Measurements from ENCODE around the gene INTS11. TPM values are rescaled to one million over a fixed set of nuclear protein-coding genes. Genes with fewer than 3 reads are reported as not detected.

The INTS11 gene
- total and polyA plus RNA-seq, 2 of the 8 experiments (the other 6 are each of a cell fraction or from before 2014, with no cell fraction given), result 113 to 243 TPM

DNA sequence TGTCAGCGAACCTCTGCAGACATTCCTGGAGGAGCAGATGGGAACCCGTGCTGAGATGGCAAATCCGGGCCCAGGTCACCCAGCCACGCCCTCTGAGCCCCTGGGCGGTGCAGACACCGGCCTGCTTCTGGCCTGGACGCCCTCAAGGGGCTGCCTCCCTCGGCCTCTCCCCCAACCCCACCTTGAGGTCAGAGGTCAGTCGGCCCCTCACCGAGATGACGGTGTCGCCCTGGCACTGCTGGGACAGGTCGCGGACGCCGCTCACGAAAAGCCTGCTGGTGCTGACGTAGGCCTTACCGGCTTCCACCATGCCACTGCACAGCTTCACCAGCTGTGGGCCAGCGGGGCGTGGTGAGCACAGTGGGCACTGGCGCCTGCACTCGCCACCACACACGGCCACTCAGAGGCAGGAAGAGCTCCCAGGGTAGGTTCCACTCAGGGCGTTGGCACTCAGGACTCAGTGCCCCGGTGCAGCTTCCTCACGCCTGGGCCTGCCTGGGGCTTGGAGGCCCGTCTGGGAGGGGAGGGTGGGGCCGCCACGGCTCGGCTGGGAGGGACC, 21.4 kb downstream of the INTS11 start:
- H3K9ac ChIP-seq (replicated peaks in 1 of 4; ENCODE audit: extremely low read depth in 1 of 4, low read depth in 3 of 4, low read length in 3 of 4), result no peak overlapping the region
- CTCF ChIA-PET (ENCODE audit: partially characterized antibody), result interaction anchor here (0.6 to 1.5 kb wide), 5 partner anchors 18 to 326 kb away, joined by 3 to 5 read pairs (median 3); no protein-coding TSS in a partner anchor

More for the DNA sequence above, 21.4 kb downstream of the INTS11 start:
- Histone ChIP-seq H2BK120ac (replicated peaks; ENCODE audit: low read depth, low read length) (no peak overlapping the region), H2BK20ac (ENCODE audit: low read length) (0 out of 2 replicates have a peak overlapping the region, but pooled peaks have one; percentile 13), H4K91ac (replicated peaks; ENCODE audit: insufficient read length, low read length) (no peak overlapping the region), H3K4me1 (replicated peaks in 1 of 4; ENCODE audit: control insufficient read depth in 3 of 4, insufficient read depth in 4 of 4, low read length in 3 of 4) (peaks cover 0 to 33% (median 23%) of the 10 kb centered on the region in 4 experiments; a peak in 6 of 7 replicates), H3K36me3 (ENCODE audit: control insufficient read depth in 2 of 4, insufficient read depth in 4 of 4, low read length in 3 of 4) (no peaks in the 10 kb centered on the region), H3K14ac (ENCODE audit: insufficient read length) (no peak overlapping the region), H3K18ac (ENCODE audit: extremely low read depth, low read length) (no peak overlapping the region), H3K79me1 (ENCODE audit: low read depth, low read length) (peaks cover 4% of the 10 kb centered on the region; the same call in 1 of the 2 replicates), H2BK5ac (ENCODE audit: low read depth, low read length) (no peak overlapping the region; the same call in 1 of the 2 replicates), H3K4me2 (ENCODE audit: insufficient read depth in 1 of 2, low read depth in 2 of 2, low read length in 2 of 2) (no peak overlapping the region), H3K27me3 (replicated peaks in 1 of 4; ENCODE audit: control insufficient read depth in 3 of 4, extremely low read depth in 1 of 4, insufficient read depth in 3 of 4, low read length in 3 of 4) (peaks cover 0 to 4% (median 1%) of the 10 kb centered on the region in 4 experiments; a peak in 1 of 7 replicates), H4K8ac (ENCODE audit: extremely low read depth, insufficient read depth, low read length) (peak overlapping the region; percentile 51; the same call in 1 of the 2 replicates), H3K4me3 (ENCODE audit: extremely low read depth in 1 of 4, insufficient read depth in 2 of 4, low read depth in 3 of 4, low read length in 4 of 4) (no peak overlapping the region), H2AK5ac (ENCODE audit: low read depth, low read length) (0 out of 2 replicates have a peak overlapping the region, but pooled peaks have one; percentile 16), H3K79me2 (ENCODE audit: control insufficient read depth in 1 of 2, insufficient read depth in 2 of 2, low read length in 2 of 2) (peaks cover 0 to 6% of the 10 kb centered on the region in 2 experiments; a peak in 1 of 4 replicates), H2BK15ac (ENCODE audit: low read length) (0 out of 2 replicates have a peak overlapping the region, but pooled peaks have one; percentile 25), H4K20me1 (replicated peaks in 1 of 2; ENCODE audit: control insufficient read depth in 1 of 2, insufficient read depth in 2 of 2, low read length in 2 of 2) (peaks cover 5 to 23% of the 10 kb centered on the region in 2 experiments), H2BK12ac (ENCODE audit: low read depth, low read length) (peak overlapping the region; percentile 75; the same call in 1 of the 2 replicates), H3K23me2 (ENCODE audit: low read depth, low read length) (peaks cover 9% of the 10 kb centered on the region; the same call in 1 of the 2 replicates), H3K27ac (ENCODE audit: low read depth, low read length) (no peak overlapping the region), H3K56ac (replicated peaks; ENCODE audit: insufficient read length, low read depth, low read length) (no peak overlapping the region), H2AFZ (ENCODE audit: low read length) (no peak overlapping the region), H3K9me3 (ENCODE audit: insufficient read depth in 2 of 2, low read depth in 1 of 2, low read length in 1 of 2) (no peaks in the 10 kb centered on the region), H4K5ac (ENCODE audit: insufficient read length, low read depth, low read length) (no peak overlapping the region), H3K4ac (replicated peaks; ENCODE audit: insufficient read length, low read depth, low read length) (no peak overlapping the region), H3K23ac (ENCODE audit: insufficient read length) (no peak overlapping the region)
- DNase-seq (ENCODE audit: low read depth in 1 of 2, low spot score in 2 of 2), result no peak
- TF ChIP-seq RBBP5 (IDR thresholded peaks at IDR 0.05; ENCODE audit: borderline replicate concordance, low read depth, low read length), result no peak
- no peak for TF ChIP-seq USF2 (IDR thresholded peaks at IDR 0.05; ENCODE audit: low read length)
- TF ChIP-seq SIX5 (IDR thresholded peaks at IDR 0.05; ENCODE audit: low read depth, low read length), result no peak
- no peak for TF ChIP-seq BACH1 (IDR thresholded peaks at IDR 0.05; ENCODE audit: low read length)
- no peak for TF ChIP-seq TBP (IDR thresholded peaks at IDR 0.05; ENCODE audit: low read depth, low read length)
- TF ChIP-seq HDAC2 (IDR thresholded peaks at IDR 0.05; ENCODE audit: borderline replicate concordance in 1 of 2, low read depth in 2 of 2, low read length in 2 of 2), result no peak
- TF ChIP-seq RNF2 (IDR thresholded peaks at IDR 0.05; ENCODE audit: borderline replicate concordance, low read depth, low read length, missing control alignments, poor library complexity, severe bottlenecking), result no peak
- TF ChIP-seq SRF (IDR thresholded peaks at IDR 0.05; ENCODE audit: low read depth, low read length), result no peak
- POLR2A ChIA-PET (ENCODE audit: partially characterized antibody), result interaction anchor here (0.6 to 2.9 kb wide), 3 partner anchors 9 to 148 kb away, joined by 3 to 11 read pairs (median 3); no protein-coding TSS in a partner anchor
- 87% methylated on average over 28 of the region's 31 CpGs; no CpG with 5 or more reads in 1 of the 2 experiments for WGBS, 2 experiments (ENCODE audit: extremely low coverage in 1 of 2, insufficient coverage in 1 of 2, insufficient read length in 1 of 2, insufficient replicate concordance in 2 of 2, low coverage in 1 of 2, low lambda C conversion rate in 2 of 2, missing lambda C conversion rate in 1 of 2)
- FAIRE-seq, result no peak

All from H1 (cell line).